SK-N-MC (cell line): Measurements from ENCODE around the gene MEF2B.
"Not testable (repeated sequence)": the region's sequence is repeated elsewhere in the genome, so short reads cannot be mapped to it uniquely, and the experiment has no call there.

ENCODE experiments used
- EZH2 ChIP-seq: fragments of 200-600 bp; sonication (generic); IDR thresholded peaks from one replicate; pipeline ENCODE4 v1.6.1; 2017; ENCODE audit warnings: antibody characterized with exemption
- POLR2AphosphoS5 ChIP-seq: IDR thresholded peaks from 2 replicates; pipeline ENCODE4 v1.6.1; 2012; ENCODE audit warnings: mild to moderate bottlenecking, low read depth, low read length, borderline replicate concordance

- not testable (repeated sequence) for TF ChIP-seq POLR2AphosphoS5, EZH2
Measured at GRCh38 chr19:19106938-19107337, 63.1 kb downstream of the MEF2B start.
